ENCODE measurements around the gene LRRC56.
"Not testable (repeated sequence)": the region's sequence is repeated elsewhere in the genome, so short reads cannot be mapped to it uniquely, and the experiment has no call there.

The LRRC56 gene

GRCh38 chr11:501001-501682 is 36.2 kb upstream of the LRRC56 start:
- no peak for DNase-seq (ENCODE audit: extremely low read depth in 1 of 2, low read depth in 1 of 2)

GRCh38 chr11:501683-502287 is 35.5 kb upstream of the LRRC56 start:
- DNase-seq (ENCODE audit: extremely low read depth in 1 of 2, low read depth in 1 of 2), result no peak

GRCh38 chr11:502288-503178 is 34.8 kb upstream of the LRRC56 start:
- DNase-seq (ENCODE audit: extremely low read depth in 1 of 2, low read depth in 1 of 2), result no peak

- DNase-seq (ENCODE audit: extremely low read depth in 1 of 2, low read depth in 1 of 2), result no peak
These were observed 33.9 kb upstream of the LRRC56 start for GRCh38 chr11:503179-503981.

GRCh38 chr11:504053-504993 is 33.0 kb upstream of the LRRC56 start:
- no peak for DNase-seq (ENCODE audit: extremely low read depth in 1 of 2, low read depth in 1 of 2)

- no peak for DNase-seq (ENCODE audit: extremely low read depth in 1 of 2, low read depth in 1 of 2)
These were observed 32.4 kb upstream of the LRRC56 start for GRCh38 chr11:504994-505344.

- DNase-seq (ENCODE audit: extremely low read depth in 1 of 2, low read depth in 1 of 2), result peak; percentile 91 to 97
These were observed 30.9 kb upstream of the LRRC56 start for GRCh38 chr11:506238-506994.

- DNase-seq (ENCODE audit: extremely low read depth in 1 of 2, low read depth in 1 of 2), result peak; percentile 97 to 100
These were observed 30.2 kb upstream of the LRRC56 start, which contains the start of gene RNH1 for GRCh38 chr11:506995-507726. Gene RNH1, minus strand, starts transcription at chr11:507242. Its CDS starts 5,080 bp downstream, at chr11:502162.

- no peak for DNase-seq (ENCODE audit: extremely low read depth in 1 of 2, low read depth in 1 of 2)
These were observed 29.4 kb upstream of the LRRC56 start for GRCh38 chr11:507727-508515.

- DNase-seq (ENCODE audit: extremely low read depth in 1 of 2, low read depth in 1 of 2), result no peak
These were observed 28.4 kb upstream of the LRRC56 start for GRCh38 chr11:508956-509355.

GRCh38 chr11:512761-513595 is 24.3 kb upstream of the LRRC56 start:
- DNase-seq (ENCODE audit: extremely low read depth in 1 of 2, low read depth in 1 of 2), result no peak

- DNase-seq (ENCODE audit: extremely low read depth in 1 of 2, low read depth in 1 of 2), result no peak
These were observed 22.7 kb upstream of the LRRC56 start for GRCh38 chr11:514606-515005.

GRCh38 chr11:515131-515530 is 22.2 kb upstream of the LRRC56 start:
- no peak for DNase-seq (ENCODE audit: extremely low read depth in 1 of 2, low read depth in 1 of 2)

- DNase-seq (ENCODE audit: extremely low read depth in 1 of 2, low read depth in 1 of 2), result no peak
These were observed 20.9 kb upstream of the LRRC56 start for GRCh38 chr11:516400-516799.

GRCh38 chr11:516918-517685 is 20.2 kb upstream of the LRRC56 start:
- not testable (repeated sequence) for DNase-seq (ENCODE audit: extremely low read depth in 1 of 2, low read depth in 1 of 2)
